NCI-H1436 (cell line): ENCODE measurements around the gene SLC6A6.
A peak's percentile ranks its signal among the peaks of the same experiment; 100 is the strongest.

Experiments used
- DNase-seq: peaks from one replicate; lab custom pipeline; 2025; lab: John Stamatoyannopoulos, UW

Gene SLC6A6

DNA sequence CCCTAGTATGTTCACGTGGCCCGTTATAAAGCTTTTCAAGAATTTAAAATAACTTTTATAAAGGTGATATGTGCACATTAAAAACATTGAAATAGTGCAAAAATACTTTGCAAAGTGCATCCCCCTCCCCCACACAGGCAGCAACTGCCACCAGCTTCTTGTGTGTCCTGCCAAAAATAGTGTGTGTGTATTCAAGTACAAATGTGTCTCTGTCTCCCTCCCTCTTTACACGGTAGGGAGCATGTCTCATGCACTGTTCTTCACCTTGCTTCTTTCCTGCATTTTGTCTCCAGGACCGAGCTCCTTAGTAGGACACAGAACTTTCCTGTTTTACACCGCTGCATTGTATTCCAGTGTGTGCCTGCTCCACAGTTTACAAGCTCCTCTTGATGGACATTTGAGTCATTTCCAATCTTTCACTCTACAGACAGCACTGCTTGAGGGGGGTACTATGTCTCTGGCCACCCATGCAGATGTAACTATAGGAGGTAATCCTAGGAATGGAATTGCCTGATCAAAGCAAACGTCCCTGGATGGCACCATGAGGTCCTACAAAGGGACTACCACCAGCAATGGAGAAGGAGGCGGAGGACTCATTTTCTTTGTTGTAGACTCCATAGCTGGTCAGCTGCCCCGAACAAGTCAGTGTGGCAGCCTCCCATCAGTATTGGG, 52.4 kb downstream of the SLC6A6 start:
- DNase-seq = no peak

DNA sequence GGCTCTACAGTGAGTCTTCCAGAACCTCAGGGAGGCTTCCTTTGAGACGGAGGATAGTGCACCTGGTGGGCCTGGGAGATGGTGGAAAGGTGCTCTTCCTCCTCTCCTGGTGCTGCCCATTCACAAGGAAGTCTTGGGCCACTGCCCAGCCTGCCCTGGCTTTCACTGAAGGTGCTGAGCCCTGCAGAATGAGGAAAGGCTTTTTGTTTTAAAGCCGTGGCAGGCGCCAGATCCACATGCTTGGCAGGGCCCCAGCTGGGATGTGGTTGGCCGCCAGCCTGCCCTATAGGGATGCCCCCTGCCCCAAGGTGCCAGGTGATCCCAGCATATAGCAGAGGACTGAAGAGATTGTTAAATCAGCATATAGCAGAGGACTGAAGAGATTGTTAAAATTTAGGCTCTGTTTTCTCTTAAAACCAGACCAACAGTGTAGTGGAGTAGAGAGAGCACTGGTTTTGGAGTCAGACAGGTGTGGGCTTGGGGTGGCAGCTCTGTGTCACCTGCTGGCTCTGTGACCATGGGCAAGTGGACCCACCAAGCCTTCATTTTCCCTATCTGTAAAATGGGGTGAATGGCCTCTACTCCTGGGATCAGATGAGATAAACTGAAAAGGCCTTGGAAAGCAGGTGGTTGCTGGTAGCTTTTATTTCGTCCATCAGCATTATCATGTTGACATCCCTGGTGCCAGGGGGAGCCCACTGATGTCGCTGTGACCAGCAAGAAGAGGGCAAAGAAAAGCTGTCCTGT, 53.3 kb downstream of the SLC6A6 start:
- no peak for DNase-seq

DNA sequence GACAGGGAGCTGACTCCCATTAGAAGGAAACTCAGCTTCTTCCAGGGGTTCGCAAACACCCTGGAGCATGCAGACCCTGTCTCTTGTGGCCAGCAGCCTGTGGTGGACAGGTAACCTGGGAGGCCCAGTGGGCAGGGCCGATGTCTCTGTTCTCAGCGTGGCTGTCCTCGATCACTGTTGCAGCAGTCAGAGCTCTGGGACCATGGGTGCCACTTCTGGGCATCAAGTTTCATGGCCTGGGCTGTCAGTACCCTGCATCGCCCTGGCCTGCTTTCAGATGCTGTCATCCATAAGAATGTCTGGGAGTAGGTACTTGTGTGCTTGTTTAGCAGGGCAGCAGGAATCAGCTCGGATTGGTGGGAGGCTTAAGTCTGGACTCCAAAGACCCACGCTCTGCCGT, 54.4 kb downstream of the SLC6A6 start:
- no peak for DNase-seq

DNA sequence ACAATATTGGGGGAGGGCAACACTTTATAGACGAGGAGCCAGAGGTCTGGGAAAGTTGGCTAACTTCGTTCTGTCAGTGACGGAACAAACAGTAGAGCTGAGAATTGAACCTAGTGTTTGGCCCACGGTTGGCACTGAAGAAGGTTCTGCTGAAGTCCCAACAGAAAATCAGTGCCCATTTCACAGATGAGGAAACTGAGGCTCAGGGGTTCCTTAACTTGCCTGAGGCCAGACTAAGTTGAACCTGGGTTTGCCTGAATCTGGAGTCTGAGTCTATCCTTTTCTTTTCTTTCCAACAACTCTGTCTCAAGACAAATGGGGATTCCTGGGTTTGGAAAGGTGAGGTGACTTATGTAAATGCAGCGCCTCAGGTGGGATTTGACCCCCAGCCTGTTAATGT, 55.1 kb downstream of the SLC6A6 start:
- DNase-seq = no peak

DNA sequence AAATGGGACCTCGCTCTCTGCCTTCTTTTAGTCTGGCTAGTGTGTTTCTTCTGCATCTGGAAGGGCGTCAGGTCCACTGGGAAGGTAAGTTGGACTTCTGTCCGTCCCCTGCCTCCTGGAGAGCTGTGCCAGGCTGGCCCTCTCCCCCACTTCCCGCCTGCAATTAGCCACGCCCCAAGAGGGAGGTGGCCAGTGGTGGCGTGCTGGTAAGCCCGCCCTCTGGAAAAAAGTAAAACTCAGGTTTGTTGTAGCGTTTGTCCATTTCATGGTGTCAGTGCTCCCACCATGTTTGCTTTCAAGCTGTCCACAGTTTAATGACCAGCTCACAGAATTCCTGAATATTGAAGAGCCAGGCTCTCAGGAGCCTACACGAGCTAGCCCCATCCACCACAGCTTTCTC, 55.6 kb downstream of the SLC6A6 start:
- DNase-seq = no peak

DNA sequence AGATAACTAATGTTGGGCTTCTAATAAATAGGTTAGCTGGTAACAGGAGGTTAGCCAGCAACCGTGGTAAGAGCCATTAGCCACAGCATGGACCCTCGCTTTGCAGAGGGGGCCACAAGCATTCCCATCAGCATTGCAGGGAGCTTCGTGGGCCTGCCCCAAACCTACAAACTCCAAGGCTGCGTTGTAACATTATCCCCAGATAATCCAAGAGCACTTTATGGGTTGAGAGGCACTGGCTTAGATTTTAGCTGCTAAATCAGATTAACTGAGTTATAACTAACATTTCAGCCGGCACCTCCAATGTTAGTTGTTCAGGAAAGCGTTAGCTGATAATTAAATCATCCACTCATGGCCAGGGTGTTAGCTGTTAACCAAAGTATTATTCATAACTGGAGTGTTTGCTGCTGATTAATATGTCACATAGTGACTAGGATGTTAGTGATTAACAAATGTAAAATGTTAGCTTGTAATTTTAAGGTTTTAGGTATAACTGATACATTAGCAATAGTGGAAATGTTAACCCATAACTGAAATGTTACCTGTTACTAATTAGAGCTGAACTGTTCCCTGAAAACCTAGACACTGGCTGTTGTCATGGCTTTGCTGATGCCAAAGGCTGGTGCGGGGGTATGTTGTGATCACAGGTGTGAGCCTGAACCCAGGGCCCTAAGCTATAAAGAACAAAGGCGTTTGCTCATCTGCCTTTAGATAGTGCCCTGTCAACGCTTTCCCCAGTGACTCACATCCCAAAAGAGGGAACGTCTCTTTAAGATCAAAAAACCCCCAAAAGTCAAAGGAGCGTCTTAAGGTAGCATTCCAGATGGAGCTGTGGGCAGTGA, 56.2 kb downstream of the SLC6A6 start:
- no peak for DNase-seq

DNA sequence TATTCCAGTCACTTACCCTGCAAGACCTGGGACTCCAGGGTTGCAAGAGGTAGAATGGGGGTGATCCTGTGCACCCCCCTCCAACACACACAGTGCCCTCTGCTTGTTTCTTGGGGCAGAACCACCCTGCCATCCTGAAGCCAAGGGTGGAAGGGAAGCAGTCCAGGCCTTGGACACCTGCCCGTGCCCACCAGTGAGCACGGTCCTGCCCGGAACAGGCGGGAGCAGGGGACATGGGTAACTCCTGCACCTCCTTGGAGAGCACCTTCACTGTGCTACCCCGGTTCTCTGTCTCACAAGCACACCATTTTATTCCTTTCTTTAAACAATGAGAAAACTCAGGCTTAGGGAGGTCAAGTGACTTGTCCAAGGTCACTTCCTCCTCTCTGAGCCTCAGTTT, 57.0 kb downstream of the SLC6A6 start:
- no peak for DNase-seq

DNA sequence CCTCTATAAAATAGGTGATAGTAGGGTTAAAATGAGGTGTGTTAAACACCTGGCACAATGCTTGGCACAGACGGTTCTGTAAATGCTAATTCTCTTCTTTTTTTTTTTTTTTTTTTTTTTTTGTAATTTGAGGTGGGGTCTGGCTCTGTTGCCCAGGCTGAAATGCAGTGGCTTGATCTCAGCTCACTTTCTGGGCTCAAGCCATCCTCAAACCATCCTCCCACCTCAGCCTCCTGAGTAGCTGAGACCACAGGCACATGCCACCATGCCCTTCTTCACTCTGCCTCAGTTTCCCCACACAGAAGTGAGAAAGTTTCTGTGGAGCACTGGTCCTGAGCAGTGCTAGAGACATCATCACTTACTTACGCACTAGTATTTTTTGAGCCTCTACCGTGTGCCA, 57.4 kb downstream of the SLC6A6 start:
- no peak for DNase-seq

DNA sequence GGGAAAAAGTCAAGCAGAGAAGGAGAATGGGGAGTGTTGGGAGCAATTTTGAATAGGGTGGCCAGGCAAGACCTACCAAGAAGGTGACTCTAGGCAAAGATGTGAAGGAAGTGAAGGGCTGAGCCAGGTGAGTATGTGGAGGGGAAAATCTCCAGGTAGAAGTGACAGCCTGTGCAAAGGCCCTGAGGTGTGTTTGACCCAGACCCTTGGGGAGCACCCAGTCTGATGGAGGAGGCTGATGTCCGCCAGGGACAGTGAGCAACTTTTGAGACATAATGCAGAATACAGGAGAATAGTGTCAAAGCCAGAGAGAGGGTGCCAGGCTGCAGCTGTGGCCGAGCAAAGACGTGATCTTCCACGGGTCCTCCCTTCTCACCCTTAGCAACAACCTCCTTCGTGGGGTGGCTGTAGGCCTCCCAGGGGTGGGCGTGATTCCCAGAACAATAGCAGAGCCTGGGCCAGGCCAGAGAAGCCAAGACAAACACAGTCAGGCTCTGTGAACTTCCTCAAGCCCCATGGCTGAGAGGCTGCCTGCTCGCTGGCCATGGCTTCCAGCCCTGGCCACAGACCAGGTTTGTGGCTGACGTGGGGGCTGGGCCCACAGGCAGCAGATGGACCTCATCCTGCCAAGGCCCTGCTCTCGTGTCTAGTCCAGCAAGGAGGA, 58.1 kb downstream of the SLC6A6 start:
- no peak for DNase-seq

DNA sequence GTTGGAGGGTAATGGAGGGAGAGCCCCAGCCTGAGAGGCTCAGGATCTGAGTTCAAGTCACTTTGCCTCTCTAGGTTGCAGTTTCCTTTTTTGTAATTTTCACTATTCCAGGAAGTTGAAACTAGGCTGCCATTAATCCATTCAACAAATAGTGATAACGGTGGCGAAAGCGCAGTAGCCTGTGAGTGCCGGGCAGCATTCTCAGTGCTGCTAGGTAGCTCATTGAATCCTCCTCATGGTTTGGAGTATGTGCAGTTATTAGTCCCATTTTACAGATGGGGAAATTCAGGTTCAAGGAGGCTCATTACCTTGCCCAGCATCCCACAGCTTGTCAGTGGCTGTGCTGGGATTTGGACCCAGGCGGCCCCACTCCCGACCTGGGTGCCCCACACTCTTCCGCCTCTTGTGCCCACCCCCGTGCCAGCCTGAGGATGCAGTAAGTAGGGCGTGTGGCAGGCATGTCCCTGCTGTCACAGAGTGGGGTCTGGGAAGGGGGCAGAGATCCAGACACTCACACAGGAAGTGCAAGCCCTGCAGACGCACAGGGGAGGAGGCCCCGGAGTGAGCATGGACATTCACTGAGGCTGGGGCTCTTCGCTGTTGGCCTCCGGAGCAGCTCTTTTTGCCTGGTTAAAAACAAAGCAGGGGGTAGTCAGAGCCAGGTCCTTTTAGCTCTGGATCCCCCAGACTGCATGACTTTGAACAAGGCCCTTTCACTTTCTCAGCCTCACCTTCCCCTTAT, 58.8 kb downstream of the SLC6A6 start:
- no peak for DNase-seq

DNA sequence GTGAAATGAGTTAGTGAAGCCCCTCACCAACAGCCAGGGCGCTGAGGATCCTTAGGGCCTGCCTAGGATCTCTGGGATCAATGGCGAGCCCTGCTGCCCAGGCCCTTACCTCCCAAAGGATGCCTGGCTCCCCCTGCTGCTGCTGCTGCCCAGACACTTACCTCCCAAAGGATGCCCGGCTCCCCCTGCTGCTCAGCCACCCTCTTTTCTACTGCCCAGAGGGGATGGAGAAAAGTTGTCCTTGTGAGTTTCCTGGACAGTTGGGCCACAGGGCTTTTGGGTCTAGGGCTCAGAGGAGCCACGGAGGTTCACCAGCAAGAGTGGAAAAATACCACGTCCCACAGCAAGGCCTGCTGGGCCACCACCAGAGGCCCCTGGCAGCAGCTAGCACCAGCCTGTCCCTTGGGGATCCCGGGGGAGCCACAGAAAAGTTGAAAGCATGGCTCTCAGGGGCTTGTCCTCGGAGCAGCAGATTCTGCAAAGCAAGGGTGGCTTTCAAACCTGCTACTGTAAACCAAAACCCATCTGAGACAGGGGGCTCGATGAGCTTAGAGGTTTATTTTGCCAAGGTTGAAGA, 59.4 kb downstream of the SLC6A6 start:
- peak; percentile 9 for DNase-seq

DNA sequence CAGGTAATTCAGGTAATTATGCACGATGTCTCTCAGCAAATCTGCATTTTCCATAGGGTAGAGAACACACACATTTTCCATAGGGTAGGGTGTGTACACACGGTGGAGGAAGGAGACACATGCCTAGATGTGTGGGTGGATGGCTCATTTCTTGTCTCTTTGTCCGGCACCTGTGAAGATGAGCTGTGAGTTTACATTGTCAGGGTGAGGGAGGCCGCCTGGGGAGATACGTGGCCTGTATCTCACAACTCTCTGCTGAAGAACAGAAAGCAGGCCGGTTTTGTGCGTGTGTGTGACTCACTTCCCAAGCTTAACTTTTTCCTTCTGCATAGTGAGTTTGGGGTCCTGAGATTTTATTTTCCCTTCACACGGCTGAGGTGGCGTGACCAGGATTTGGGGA, 60.3 kb downstream of the SLC6A6 start:
- DNase-seq = no peak

DNA sequence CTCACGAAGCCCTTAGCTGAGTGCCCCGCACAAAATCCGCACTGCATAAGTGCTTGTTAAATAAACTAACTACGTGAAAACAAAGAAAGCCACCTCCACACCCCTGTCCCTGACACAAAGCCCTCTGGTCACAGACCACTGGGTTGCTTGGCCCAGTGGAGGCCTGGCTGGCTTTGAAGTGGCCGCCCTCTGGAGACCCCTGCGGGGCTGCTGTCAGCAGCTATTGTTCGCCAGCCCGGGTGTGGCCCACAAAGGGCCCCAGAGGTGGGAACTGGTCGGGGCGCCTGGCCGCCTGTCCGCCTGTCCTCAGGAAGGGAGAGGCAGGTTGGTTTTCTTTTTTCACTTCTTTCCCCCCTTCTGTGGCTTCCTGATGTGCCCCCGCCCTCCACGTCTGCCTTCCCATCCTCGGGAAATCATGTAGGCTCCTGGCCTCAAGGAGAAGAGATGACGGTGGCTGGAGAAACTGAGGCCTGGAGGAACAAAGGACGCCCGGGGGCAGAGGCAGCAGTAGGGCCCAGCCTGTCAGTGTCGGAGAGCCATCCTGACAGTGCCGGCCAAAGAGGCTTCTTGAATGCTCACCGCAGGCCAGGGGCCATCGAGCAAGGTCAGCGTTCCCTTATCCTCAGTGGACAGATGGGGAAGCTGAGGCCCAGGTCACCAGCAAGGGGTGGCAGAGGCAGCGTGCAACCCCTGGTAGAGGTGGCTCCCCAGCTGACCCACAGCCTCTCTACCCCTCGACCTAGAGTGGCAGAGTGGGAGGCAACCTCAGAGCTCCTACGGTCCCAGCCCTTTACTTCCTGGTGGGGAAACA, 61.1 kb downstream of the SLC6A6 start:
- DNase-seq = no peak

DNA sequence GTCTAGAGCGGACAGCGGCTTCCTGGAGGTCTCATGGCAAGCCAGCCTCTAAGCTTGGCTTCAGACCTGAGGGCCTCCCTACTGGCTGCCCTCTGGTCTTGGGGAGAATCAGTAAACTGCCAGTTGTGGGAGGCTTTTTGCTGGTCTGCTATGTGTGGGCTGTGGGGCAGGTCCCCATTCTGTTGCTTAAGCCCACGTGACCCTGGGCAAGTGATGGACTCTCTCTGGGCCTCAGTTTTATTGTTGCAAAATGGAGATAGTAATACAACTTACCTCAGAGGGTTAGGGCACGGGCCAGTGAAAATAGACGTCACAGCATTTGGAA, 61.7 kb downstream of the SLC6A6 start:
- DNase-seq = no peak

DNA sequence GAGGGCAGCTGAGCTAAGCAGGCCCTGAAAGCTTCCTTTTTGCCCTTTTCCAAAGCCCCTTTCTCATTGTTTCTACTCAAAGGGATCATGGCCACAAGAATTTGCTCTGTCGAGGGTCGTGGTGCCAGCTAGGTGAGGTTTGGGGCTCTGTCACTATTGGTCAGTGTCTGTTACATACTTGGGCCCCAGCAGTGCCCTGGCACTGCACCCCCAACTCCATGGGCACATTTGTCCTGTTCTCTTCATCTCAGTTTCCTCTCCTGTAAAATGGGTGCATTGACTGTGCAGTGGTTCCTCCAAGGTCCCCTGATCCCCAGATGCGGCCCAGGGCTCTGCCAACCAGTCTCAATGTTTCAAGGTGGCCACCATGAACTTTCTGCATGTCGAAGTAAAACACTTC, 62.1 kb downstream of the SLC6A6 start:
- DNase-seq = no peak

DNA sequence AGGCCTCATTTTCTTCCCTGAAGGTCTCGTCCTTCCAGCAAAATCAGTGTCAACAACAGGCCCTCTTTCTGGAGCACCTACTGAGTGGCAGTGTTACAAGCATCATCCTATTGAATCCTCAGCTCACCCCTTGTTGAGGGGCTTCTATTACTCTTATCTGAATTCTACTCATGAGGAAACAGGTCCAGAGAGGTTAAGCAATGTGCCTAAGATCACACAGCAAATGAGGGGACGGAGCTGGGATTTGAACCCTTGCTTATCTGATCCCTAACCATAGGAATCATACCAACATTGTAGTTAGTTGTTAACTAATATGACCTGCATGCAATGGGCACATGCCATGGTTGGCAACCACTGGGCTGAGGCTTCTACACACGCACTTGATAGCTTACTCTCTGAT, 63.0 kb downstream of the SLC6A6 start:
- no peak for DNase-seq

DNA sequence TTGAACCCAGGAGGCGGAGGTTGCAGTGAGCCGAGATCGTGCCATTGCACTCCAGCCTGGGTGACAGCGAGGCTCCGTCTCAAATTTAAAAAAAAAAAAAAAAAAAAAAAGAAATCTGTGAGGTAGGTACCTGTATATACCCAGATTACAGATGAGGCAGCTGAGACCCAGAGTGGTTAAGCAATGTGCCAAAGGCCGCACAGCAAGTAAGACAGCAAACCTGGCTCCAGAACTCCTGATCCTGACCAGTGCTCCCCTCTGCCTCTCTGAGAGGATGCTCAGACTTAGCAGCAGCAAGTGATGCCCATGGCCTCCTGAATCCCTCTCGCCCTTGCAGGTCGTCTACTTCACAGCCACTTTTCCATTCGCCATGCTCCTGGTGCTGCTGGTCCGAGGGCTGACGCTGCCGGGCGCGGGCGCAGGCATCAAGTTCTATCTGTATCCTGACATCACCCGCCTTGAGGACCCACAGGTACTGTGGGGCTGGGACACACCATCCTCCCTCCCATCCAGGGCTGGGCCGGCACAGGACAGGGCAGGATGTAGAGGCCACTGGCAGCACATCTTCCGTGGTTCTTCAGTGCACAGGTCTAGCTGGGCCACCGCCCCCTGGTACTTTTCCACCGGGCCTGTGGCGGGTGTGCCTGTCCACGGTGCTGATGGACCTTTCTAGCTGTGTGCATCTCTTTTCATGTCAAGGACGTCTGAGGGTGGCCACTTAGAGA, 63.9 kb downstream of the SLC6A6 start:
- DNase-seq = no peak

DNA sequence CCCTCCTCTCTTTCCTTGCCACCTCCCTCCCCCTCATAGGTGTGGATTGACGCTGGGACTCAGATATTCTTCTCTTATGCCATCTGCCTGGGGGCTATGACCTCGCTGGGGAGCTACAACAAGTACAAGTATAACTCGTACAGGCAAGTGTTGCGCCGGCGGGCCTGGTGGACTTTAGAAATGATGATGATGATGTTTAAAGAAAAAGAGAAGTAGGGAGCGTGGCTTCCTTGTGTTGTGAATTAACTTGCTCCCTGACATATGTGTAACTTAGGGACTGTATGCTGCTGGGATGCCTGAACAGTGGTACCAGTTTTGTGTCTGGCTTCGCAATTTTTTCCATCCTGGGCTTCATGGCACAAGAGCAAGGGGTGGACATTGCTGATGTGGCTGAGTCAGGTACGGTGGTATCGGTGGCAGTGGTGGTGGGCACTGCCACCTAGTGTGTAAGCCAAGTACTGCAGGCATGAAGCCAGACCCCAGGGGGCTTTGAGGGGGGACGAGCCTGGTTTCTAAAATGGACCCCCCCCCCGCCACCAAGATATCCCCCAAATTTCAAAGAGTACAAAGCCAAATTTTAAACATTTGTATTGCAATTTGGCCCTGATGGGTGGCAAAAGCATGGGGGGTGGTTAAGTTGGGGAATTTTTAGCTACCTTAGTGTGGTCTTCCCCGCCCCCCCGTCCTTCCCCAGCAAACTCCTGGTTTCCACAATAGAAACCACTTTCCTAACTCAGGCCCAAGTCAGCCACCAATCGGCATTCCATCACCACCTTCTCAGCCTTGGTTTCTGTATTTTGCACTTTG, 65.6 kb downstream of the SLC6A6 start:
- DNase-seq = no peak

DNA sequence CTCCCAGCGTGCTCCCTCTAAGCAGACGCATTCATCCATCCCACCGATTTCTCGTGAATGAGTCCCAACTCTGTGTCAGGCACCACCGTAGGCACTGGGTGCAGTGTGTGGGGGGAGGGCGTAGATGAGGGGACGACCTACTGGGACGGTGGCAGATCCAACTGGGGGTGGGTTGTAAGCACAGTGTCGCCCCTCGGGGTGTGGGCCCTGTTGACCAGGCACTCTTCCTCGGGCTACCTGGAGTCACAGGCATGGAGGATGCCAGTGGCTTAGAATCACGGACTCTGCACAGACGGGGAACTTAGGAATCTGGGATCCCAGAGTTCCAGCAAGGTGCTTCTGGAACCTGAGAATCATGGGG, 66.2 kb downstream of the SLC6A6 start:
- DNase-seq = no peak
